GM20000 (cell line): ENCODE data around the gene SRRM3.
"Not testable (repeated sequence)": the region's sequence is repeated elsewhere in the genome, so short reads cannot be mapped to it uniquely, and the experiment has no call there.

Experiments used
- DNase-seq: peaks from one replicate; pipeline ENCODE4 v3.0.0; 2012; ENCODE audit warnings: low spot score
- CTCF ChIP-seq: IDR thresholded peaks from 2 replicates; pipeline ENCODE4 v1.5.1; 2012; ENCODE audit warnings: mild to moderate bottlenecking, control low read depth; ENCODE audit errors: extremely low read depth, missing control alignments

Gene SRRM3

GRCh38 chr7:76302347-76303201 is 100.9 kb downstream of the SRRM3 start, which contains the start of gene HSPB1:
Gene HSPB1, plus strand, starts transcription at chr7:76302673. Its CDS starts 40 bp downstream, at chr7:76302713.
- DNase-seq = peak; percentile 91
- no peak for TF ChIP-seq CTCF

GRCh38 chr7:76303202-76304147 is 101.8 kb downstream of the SRRM3 start:
- peak; percentile 89 for DNase-seq
- TF ChIP-seq CTCF = no peak

GRCh38 chr7:76304888-76305375 is 103.2 kb downstream of the SRRM3 start:
- no peak for TF ChIP-seq CTCF
- DNase-seq = no peak

GRCh38 chr7:76308874-76309273 is 107.2 kb downstream of the SRRM3 start:
- DNase-seq = not testable (repeated sequence)

- DNase-seq = not testable (repeated sequence)
Observed at GRCh38 chr7:76309341-76310101, 107.8 kb downstream of the SRRM3 start.

GRCh38 chr7:76310102-76310957 is 108.6 kb downstream of the SRRM3 start:
- no peak for DNase-seq
- TF ChIP-seq CTCF = no peak

GRCh38 chr7:76311838-76312237 is 110.1 kb downstream of the SRRM3 start:
- not testable (repeated sequence) for DNase-seq

- peak; percentile 94 for DNase-seq
- TF ChIP-seq CTCF = peak; percentile 98
Observed at GRCh38 chr7:76314042-76314721, 112.5 kb downstream of the SRRM3 start.

- not testable (repeated sequence) for DNase-seq
Observed at GRCh38 chr7:76314740-76315139, 113.0 kb downstream of the SRRM3 start.
